SK-N-SH (cell line): ENCODE results near the gene KLC4.
A peak's percentile ranks its signal among the peaks of the same experiment; 100 is the strongest.

Experiments
- CTCF ChIP-seq: fragments of 200-600 bp; sonication (generic); IDR thresholded peaks from 2 replicates; pipeline ENCODE4 v1.6.1; 2017; ENCODE audit warnings: antibody characterized with exemption, mild to moderate bottlenecking, moderate library complexity
- EP300 ChIP-seq, 2 experiments: IDR thresholded peaks; 2 replicates each; pipeline versions ENCODE4 v1.4.0 to v1.6.1; 2012; ENCODE audit warnings: borderline replicate concordance in 1 of 2, low read depth in 1 of 2, low read length in 1 of 2
- EZH2phosphoT487 ChIP-seq: fragments of 200-600 bp; sonication (generic); IDR thresholded peaks from 2 replicates; pipeline ENCODE4 v1.6.1; 2017; ENCODE audit warnings: low read depth, mixed run types, mild to moderate bottlenecking, antibody characterized with exemption, moderate library complexity, borderline replicate concordance
- FOXJ3 ChIP-seq: sonication (generic); formaldehyde crosslinking; IDR thresholded peaks from 2 replicates; pipeline ENCODE4 v1.5.1; 2020; ENCODE audit warnings: mild to moderate bottlenecking, missing genetic modification reagents
- MAX ChIP-seq: IDR thresholded peaks from 2 replicates; pipeline ENCODE4 v1.4.0; 2012; ENCODE audit warnings: low read depth
- POLR2AphosphoS5 ChIP-seq: IDR thresholded peaks from 2 replicates; pipeline ENCODE4 v1.6.1; 2012; ENCODE audit warnings: low read depth, low read length
- RAD21 ChIP-seq: IDR thresholded peaks from 2 replicates; pipeline ENCODE4 v1.6.1; 2012; ENCODE audit warnings: mild to moderate bottlenecking, low read length
- RCOR1 ChIP-seq: fragments of 150-350 bp; IDR thresholded peaks from 2 replicates; pipeline ENCODE4 v1.6.1; 2017; ENCODE audit warnings: antibody characterized with exemption, low read length
- REST ChIP-seq: IDR thresholded peaks from 2 replicates; pipeline ENCODE4 v1.6.1; 2012; ENCODE audit warnings: mild to moderate bottlenecking, low read depth, low read length, moderate library complexity
- SMC3 ChIP-seq: IDR thresholded peaks from 2 replicates; pipeline ENCODE4 v1.6.1; 2012; ENCODE audit warnings: low read depth, low read length, improper control_type of control experiment
- TAF1 ChIP-seq: IDR thresholded peaks from 2 replicates; pipeline ENCODE4 v1.6.1; 2012; ENCODE audit warnings: low read depth, mild to moderate bottlenecking, low read length, moderate library complexity, borderline replicate concordance
- USF2 ChIP-seq: fragments of 150-350 bp; IDR thresholded peaks from 2 replicates; pipeline ENCODE4 v1.6.1; 2017; ENCODE audit warnings: antibody characterized with exemption, low read length, low read depth, borderline replicate concordance
- ZBTB33 ChIP-seq: IDR thresholded peaks from 2 replicates; pipeline ENCODE4 v1.4.0; 2012; ENCODE audit warnings: low read depth, borderline replicate concordance

GRCh38 chr6:43021270-43022047 lies 38.0 kb upstream of the KLC4 start, which contains the start of gene RRP36:
- TF ChIP-seq CTCF (no peak), TAF1 (peak; percentile 79; the same call in 1 of the 2 replicates), FOXJ3 (CRISPR knock-in tag) (no peak), RCOR1 (no peak), RAD21 (no peak), EZH2phosphoT487 (no peak), MAX (peak; percentile 87), POLR2AphosphoS5 (peak; percentile 85), ZBTB33 (no peak), EP300 (IDR thresholded peaks at IDR 0.05; ENCODE audit: borderline replicate concordance in 1 of 2, low read depth in 1 of 2, low read length in 1 of 2) (no peak), SMC3 (no peak), REST (no peak; the same call in 1 of the 2 replicates), USF2 (no peak)
